C1 segment of cervical spinal cord (tissue), 14 donors: ENCODE data around the gene AOAH.
A peak's percentile ranks its signal among the peaks of the same experiment; 100 is the strongest.

Experiments used
- DNase-seq, 14 donors: peaks; one replicate each; lab custom pipeline; 2025; lab: John Stamatoyannopoulos, UW

Gene AOAH

GRCh38 chr7:36602934-36603887 is 121.1 kb downstream of the AOAH start:
- no peak for DNase-seq

DNA sequence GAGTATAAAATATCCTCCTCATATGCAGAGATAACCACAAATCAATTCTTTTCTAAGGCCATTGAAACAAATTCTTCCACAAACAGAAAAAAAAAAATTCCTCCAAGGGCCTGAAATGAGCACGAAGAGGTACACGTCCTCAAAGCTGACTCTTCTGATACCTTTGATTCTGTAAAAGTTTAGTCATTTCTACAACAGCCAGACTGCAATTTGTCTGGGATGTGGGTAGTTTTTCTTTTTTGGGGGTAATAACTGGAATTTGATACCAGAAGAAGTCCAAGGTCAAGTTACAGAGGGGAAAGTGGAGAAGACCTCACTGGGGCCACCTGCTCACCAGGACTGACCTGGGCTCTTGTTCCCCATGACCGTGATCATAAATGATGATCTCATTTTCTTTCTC is 121.8 kb downstream of the AOAH start:
- DNase-seq, result no peak

GRCh38 chr7:36601601-36602000 is 122.7 kb downstream of the AOAH start:
- DNase-seq, result no peak

DNA sequence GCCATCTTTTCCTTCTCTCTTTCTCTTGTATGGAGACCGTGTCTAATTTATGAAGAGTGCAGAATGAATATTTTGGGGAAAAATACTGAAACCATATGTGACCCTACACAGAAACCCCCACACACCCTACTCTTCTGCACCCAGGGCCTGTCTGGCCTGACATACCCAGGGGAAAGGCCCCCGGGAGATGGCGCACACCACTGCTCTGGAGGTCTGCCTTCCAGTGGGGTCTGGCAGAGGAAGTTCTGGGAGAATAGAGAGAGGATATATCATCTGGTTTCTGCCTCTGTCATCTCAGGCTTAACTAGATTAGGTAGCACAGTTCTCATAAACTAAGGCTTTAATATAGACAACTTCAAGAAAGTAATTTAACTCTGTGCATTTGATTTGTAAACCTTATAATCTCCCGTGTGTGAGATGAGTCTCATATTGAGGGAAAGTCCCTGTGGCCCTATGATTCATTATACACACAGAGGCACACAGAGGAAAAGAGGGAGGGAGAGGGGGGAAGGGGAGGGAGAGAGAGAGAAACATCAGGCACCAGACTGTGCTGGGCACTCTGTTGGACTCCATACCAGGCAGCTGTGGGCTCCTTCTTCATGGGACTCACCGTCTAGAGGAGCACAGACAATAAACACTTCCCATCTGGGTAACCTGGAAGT is 123.3 kb downstream of the AOAH start:
- DNase-seq, result no peak

DNA sequence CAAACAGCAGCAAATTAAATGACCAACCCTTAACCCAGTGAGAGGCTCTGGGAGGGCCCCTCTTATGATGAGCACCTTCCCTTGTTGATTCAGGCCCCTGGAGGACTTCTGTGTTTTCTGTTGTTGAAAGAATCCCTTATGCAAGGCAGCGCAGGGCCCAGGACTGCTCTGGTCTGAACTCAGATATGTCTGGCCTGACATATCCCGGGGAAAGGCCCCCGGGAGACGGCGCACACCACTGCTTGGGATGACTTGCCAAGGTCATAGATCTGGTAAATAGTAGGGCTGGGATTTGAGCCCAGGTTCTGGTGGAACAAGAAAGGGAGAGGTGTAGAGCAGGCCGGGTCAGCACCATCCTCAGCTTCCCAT is 124.0 kb downstream of the AOAH start:
- DNase-seq, result no peak

- peak in 1 of 14 donors; percentile 31 for DNase-seq
These were observed 124.5 kb downstream of the AOAH start for GRCh38 chr7:36599645-36600313.

GRCh38 chr7:36598054-36598674 is 126.1 kb downstream of the AOAH start:
- DNase-seq, result no peak

- DNase-seq, result no peak
These were observed 127.1 kb downstream of the AOAH start for GRCh38 chr7:36597090-36597773.

GRCh38 chr7:36594445-36594844 is 129.8 kb downstream of the AOAH start:
- DNase-seq, result no peak

DNA sequence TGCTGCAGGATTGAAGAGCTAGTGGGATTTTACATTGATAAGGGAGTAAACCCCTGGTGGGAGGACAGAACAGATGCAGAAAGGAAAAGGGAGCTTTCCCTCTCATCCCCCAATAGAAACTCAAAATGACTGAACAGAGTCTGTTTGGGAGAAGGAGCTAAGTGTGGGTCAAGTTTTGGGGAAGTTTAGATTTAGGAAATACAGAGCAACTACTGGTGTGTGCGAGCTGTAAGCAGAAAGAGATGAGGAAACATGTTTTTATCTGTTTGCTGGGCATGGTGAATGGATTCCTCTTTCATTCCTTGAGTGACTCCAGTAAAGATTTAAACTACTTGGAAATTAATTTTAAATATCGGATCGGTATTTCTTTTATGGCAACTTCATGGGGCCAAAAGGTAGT is 132.7 kb downstream of the AOAH start:
- DNase-seq, result no peak

GRCh38 chr7:36589391-36589790 is 134.9 kb downstream of the AOAH start:
- no peak for DNase-seq

DNA sequence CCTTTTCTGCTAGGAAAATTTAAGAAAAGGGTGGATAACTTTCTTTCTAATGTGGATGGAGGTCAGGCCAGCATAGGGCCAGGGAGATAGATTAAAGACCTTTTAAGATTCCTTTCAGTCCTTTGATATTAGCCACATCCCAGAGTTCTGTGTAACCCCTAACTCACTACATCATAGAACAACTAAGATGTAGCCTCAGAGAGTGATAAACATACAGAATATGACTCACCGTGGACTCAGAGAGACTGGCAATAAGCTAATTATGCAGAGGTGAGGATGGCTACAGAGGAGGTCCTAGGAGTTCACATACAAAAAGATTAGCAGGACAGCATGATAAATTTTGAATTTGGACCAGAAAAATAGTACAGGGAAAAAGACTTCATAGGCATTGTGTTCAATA is 141.0 kb downstream of the AOAH start:
- DNase-seq, result no peak

- DNase-seq, result no peak
These were observed 148.5 kb downstream of the AOAH start for GRCh38 chr7:36575832-36576231.

DNA sequence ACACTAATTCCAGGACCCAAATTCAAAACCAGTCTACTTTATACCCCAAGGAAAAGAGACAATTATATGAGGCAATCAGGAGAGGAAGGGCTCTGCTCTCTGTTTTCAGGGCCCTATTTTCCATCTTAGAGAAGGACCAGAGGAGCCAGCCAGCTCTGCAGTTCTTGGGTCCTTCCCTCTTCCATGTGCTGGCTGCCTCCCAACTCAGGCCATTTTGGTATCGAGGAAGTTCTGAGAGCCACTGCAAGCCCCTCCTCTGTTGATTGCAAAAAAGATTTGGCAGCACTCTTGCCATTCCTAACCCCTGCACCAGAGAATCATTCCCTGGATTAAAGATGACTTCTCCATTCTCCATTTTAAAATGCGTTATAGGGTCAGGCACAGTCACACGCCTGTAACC is 151.2 kb downstream of the AOAH start:
- no peak for DNase-seq

- no peak for DNase-seq
These were observed 153.1 kb downstream of the AOAH start for GRCh38 chr7:36571190-36571560.

- no peak for DNase-seq
These were observed 153.6 kb downstream of the AOAH start for GRCh38 chr7:36570528-36571189.

DNA sequence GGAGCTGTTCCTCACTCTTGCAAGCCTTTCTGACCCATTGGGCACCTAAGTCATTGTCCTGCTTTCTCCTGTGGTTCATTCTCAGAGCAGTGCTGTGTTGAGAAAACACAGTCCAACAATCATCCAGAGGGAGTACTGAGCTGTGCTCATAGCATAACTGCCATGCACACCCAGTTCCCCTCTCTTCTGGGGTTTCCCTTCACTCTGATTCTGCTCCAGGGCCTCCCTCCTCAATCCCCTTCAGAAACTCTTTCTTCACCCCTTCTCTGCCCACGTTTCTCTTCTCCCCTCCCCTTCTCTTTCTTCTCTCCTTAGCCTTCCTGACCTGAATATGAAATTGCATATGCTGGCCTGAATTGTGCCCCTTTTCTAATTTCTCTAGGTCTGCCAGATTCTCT is 155.8 kb downstream of the AOAH start:
- no peak for DNase-seq

GRCh38 chr7:36567699-36568451 is 156.4 kb downstream of the AOAH start:
- no peak for DNase-seq

- peak in 1 of 14 donors; percentile 8 for DNase-seq
These were observed 158.4 kb downstream of the AOAH start for GRCh38 chr7:36565792-36566356.

GRCh38 chr7:36564489-36564888 is 159.8 kb downstream of the AOAH start:
- DNase-seq, result peak in 1 of 14 donors; percentile 16
